B cell (primary cell): ENCODE measurements around the gene CENPB.
"Not testable (repeated sequence)": the region's sequence is repeated elsewhere in the genome, so short reads cannot be mapped to it uniquely, and the experiment has no call there.

ENCODE experiments used
- EZH2 ChIP-seq: IDR thresholded peaks from 2 replicates; pipeline ENCODE4 v1.6.1; 2012; ENCODE audit warnings: borderline replicate concordance, low read depth, mild to moderate bottlenecking, moderate library complexity, low read length; ENCODE audit not compliant: insufficient read depth, poor library complexity, severe bottlenecking
- TF ChIP-seq, protein P1 (sequence below): fragments of 200-600 bp; IDR thresholded peaks from one replicate; pipeline ENCODE4 v1.8.0; 2022; ENCODE audit warnings: antibody characterized with exemption, mild to moderate bottlenecking

DNA sequence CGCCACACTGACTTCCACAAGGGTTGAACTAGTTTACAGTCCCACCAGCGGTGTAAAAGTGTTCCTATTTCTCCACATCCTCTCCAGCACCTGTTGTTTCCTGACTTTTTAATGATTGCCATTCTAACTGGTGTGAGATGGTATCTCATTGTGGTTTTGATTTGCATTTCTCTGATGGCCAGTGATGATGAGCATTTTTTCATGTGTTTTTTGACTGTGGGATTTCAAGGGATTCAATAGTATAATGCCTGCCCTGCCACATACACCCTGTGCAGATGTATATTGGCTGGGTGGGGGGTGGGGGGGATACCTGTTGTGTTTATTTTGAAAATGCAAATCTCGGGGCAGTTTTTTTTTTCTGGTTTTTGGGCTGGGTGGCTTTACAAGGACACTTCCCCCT is 7.6 kb upstream of the CENPB start:
- not testable (repeated sequence) for TF ChIP-seq EZH2
- TF ChIP-seq, protein P1, sequence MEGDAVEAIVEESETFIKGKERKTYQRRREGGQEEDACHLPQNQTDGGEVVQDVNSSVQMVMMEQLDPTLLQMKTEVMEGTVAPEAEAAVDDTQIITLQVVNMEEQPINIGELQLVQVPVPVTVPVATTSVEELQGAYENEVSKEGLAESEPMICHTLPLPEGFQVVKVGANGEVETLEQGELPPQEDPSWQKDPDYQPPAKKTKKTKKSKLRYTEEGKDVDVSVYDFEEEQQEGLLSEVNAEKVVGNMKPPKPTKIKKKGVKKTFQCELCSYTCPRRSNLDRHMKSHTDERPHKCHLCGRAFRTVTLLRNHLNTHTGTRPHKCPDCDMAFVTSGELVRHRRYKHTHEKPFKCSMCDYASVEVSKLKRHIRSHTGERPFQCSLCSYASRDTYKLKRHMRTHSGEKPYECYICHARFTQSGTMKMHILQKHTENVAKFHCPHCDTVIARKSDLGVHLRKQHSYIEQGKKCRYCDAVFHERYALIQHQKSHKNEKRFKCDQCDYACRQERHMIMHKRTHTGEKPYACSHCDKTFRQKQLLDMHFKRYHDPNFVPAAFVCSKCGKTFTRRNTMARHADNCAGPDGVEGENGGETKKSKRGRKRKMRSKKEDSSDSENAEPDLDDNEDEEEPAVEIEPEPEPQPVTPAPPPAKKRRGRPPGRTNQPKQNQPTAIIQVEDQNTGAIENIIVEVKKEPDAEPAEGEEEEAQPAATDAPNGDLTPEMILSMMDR = not testable (repeated sequence)
